ENCODE data around the gene NMUR1. TPM values are rescaled to one million over a fixed set of nuclear protein-coding genes. Genes with fewer than 3 reads are reported as not detected.

NMUR1 gene
- polyA plus RNA-seq, 6 donors from 2014 or later: 0.19 TPM; not detected in 5

DNA sequence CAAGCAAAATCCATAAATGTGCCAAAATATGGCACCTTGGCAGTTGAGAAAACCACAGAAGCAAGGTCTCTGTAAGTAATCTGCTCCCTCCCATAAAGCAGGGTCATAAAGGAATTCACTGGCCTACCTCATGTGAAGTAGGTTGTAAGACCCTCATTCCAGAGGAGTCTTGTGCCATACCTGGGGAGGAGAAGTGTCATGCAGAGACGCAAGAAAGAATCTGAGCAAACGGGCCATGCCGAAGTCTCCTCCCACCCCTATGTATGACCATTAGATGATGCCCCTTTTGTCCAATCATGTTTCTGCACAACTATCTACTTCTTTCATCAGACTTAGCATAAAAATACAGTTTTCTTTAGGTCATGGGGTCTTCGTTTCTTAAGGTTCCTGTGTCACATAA, 14.6 kb downstream of the NMUR1 start:
- Mint-ChIP-seq H3K27ac (no peak overlapping the region), H3K9me3 (no peaks in the 10 kb centered on the region), H3K27me3 (no peaks in the 10 kb centered on the region), H3K4me3 (peak overlapping the region in 3 of 8 donors; percentile 24 to 47 (median 37)), H3K4me1 (peaks cover 3 to 22% (median 15%) of the 10 kb centered on the region in 3 donors), H3K36me3 (no peaks in the 10 kb centered on the region)
- ATAC-seq (ENCODE audit: low read depth in 2 of 2) (no peak), DNase-seq (no peak)

DNA sequence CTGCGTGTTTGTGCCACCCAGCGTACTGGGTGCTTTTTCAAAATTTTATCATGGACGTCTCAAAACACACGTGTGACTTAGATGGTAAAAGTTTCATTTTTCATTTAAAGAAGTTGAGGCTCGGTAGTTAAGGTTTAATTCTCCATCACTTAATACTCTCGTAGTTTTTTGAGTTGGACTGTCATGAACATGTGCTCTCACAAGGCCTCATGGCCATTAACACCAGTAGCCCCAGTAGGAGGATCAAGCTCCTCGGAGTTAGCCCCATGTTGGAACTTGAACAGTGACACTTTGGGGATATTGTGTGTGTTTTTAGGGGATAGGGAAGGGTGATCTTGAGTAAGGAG, 15.3 kb downstream of the NMUR1 start:
- DNase-seq (no peak), ATAC-seq (ENCODE audit: low read depth in 2 of 2) (no peak)
- peak overlapping the region; percentile 83 to 96 (median 92) for H3K4me3 Mint-ChIP-seq
- no peaks in the 10 kb centered on the region for H3K36me3 Mint-ChIP-seq
- peak overlapping the region; percentile 95 to 99 (median 98) for H3K27ac Mint-ChIP-seq
- H3K27me3 Mint-ChIP-seq: no peaks in the 10 kb centered on the region
- H3K9me3 Mint-ChIP-seq: no peaks in the 10 kb centered on the region
- H3K4me1 Mint-ChIP-seq: peaks cover 3 to 22% (median 15%) of the 10 kb centered on the region in 3 donors

DNA sequence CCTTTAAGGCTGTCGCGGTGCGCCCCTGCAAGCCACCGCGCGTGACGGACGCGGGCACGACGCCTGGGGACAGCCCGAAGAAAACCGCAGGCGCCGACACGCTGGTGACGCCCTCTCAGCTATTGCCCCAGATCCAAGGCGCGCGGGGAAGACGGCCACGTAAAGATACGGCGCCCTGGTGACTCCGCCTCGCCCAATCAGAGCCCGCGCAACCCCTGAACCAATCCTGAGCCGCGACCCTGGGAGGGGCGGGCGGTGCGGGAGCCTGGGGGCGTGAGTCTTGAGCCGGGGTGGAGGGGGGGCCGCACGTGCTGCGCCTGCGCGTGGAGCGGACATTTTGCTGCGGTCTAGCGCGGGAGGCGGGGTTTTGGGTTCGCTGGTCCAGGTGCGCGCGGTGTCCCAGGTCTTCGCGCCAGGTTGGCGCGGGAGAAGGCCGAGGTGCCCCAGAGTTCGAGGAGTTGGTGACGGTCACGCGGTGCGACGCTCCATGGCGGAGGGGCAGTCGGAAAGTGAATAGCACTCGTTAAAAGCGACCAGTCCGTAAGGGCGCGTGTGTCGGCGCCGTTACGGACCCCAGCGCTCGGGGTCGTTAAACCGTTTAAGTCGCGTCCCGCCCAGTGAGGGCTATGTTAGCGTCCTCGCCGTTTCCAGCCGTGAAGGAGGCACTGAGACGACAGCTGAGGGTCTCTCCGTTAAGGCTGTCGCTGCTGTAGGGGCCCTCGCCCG, 15.9 kb downstream of the NMUR1 start:
- Mint-ChIP-seq H3K4me3 (peak overlapping the region; percentile 83 to 96 (median 92)), H3K27ac (peak overlapping the region; percentile 95 to 99 (median 98)), H3K4me1 (peaks cover 3 to 22% (median 15%) of the 10 kb centered on the region in 3 donors), H3K9me3 (no peaks in the 10 kb centered on the region), H3K27me3 (no peaks in the 10 kb centered on the region), H3K36me3 (no peaks in the 10 kb centered on the region)
- DNase-seq: peak; percentile 99
- ATAC-seq (ENCODE audit: low read depth in 2 of 2): peak; percentile 94 to 96

DNA sequence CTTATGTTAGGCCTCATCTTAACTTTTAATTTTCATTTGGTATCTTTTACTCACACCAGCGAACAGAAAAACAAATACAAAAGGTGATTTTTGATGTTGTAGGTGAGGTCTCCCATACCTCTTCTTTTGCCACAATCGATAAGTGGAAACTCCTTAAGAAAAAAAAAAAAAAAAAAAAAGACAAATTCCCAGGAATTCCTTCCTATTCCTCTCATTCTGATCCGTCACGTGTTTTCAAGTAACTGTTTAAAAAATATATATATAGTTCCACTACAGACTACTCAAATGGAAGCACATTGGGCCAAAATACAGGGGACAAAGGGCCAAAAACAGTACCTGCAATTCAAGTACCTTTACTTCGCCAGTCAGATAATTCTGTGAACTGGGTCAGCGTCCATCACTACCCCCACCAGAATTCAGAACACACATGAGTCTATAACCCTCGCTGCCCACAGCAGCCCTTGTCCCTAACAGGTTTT, 16.5 kb downstream of the NMUR1 start:
- H3K27ac Mint-ChIP-seq: peak overlapping the region; percentile 95 to 99 (median 98)
- H3K4me1 Mint-ChIP-seq: peaks cover 3 to 22% (median 15%) of the 10 kb centered on the region in 3 donors
- peak overlapping the region; percentile 83 to 96 (median 92) for H3K4me3 Mint-ChIP-seq
- DNase-seq (no peak), ATAC-seq (ENCODE audit: low read depth in 2 of 2) (no peak)
- no peaks in the 10 kb centered on the region for H3K9me3 Mint-ChIP-seq
- no peaks in the 10 kb centered on the region for H3K27me3 Mint-ChIP-seq
- H3K36me3 Mint-ChIP-seq: no peaks in the 10 kb centered on the region

DNA sequence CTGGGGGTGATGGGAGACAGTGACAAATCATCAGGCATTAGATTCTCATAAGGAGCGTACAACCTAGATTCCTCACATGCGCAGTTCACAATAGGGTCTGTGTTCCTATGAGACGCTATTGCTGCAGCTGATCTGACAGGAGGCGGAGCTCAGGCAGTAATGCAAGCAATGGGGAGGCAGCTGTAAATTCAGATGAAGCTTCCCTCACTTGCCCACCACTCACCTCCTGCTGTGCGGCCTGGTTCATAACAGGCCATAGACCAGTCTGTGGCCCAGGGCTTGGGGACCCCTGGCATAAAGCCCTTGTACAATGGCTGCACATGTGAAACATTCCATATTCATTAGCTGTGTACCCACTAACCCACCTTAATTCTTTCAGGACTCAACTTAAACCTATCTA, 18.0 kb downstream of the NMUR1 start:
- Mint-ChIP-seq H3K27me3 (no peaks in the 10 kb centered on the region), H3K4me1 (peaks cover 3 to 18% (median 15%) of the 10 kb centered on the region in 3 donors), H3K27ac (peak overlapping the region in 2 of 6 donors; percentile 24 to 75), H3K36me3 (peaks cover 0 to 6% of the 10 kb centered on the region in 2 donors), H3K9me3 (no peaks in the 10 kb centered on the region), H3K4me3 (peak overlapping the region in 3 of 8 donors; percentile 26 to 30 (median 29))
- ATAC-seq (ENCODE audit: low read depth in 2 of 2): no peak
- no peak for DNase-seq

DNA sequence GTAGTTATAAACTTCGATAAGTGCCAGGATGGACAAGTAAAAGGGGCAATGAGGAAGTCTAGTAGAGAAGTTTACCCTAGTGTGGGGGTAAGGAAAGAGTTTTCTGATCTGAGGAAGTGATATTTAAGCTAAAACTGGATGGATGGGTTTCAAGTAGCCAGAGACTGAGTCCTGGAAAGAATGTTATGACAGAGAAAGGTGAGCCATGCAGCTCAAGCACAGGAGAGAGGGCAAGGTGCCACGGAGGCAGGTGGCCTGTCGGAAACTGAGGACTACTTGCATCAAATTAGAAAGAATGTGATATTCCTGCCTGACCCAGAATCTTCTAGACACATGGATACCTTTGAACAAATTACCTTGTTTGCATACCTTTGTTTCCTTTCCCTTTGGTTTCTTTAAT, 26.5 kb downstream of the NMUR1 start:
- no peak overlapping the region for H3K27ac Mint-ChIP-seq
- no peaks in the 10 kb centered on the region for H3K27me3 Mint-ChIP-seq
- H3K9me3 Mint-ChIP-seq: peaks cover 0 to 1% (median 0%) of the 10 kb centered on the region in 7 donors
- no peak overlapping the region for H3K4me3 Mint-ChIP-seq
- DNase-seq: no peak
- ATAC-seq (ENCODE audit: low read depth in 2 of 2): no peak
- H3K36me3 Mint-ChIP-seq: peaks cover 0 to 16% of the 10 kb centered on the region in 2 donors
- H3K4me1 Mint-ChIP-seq: no peaks in the 10 kb centered on the region

DNA sequence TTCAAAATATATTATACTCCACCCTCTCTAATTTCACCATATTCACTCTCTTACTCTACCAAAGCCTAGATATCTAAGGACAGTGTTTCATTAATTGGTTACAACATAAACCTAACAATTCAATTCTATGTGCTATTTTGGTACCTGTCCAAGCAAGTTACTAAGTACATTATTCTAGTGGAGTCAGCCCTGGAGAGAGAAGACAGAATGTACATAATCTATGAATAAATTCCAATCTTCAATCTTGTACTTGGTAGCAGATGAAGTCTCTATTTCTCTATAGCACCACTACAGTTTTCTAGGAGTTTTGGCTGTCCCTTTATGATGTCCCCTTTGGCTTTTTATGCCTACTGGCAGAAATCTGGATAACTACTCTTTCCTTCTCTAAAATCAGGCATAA, 27.6 kb downstream of the NMUR1 start:
- H3K4me1 Mint-ChIP-seq: no peaks in the 10 kb centered on the region
- ATAC-seq (ENCODE audit: low read depth in 2 of 2) (no peak), DNase-seq (no peak)
- peaks cover 0 to 1% (median 0%) of the 10 kb centered on the region in 7 donors for H3K9me3 Mint-ChIP-seq
- H3K4me3 Mint-ChIP-seq: no peak overlapping the region
- H3K36me3 Mint-ChIP-seq: peaks cover 0 to 14% of the 10 kb centered on the region in 2 donors
- peak overlapping the region in 1 of 6 donors; percentile 16 for H3K27ac Mint-ChIP-seq
- H3K27me3 Mint-ChIP-seq: no peaks in the 10 kb centered on the region

DNA sequence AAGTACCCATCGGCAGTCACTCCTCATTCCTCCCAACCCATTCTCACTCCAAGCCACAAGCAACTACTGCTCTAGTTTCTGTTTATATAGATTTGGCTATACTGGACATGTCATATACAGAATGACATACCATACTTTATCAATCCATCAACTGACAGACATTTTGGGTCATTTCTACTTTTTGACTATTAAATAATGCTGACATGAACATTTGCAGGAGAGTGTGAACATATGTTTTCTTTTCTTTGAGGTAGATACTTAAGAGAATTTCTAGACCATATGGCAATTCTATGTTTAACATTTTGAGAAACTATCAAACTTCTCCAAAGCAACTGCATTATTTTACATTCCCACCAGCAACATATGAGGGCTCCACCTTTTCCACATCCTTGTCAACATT, 32.6 kb downstream of the NMUR1 start:
- Mint-ChIP-seq H3K4me1 (no peaks in the 10 kb centered on the region), H3K27ac (peak overlapping the region in 1 of 6 donors; percentile 17), H3K27me3 (no peaks in the 10 kb centered on the region), H3K36me3 (no peaks in the 10 kb centered on the region), H3K4me3 (no peak overlapping the region), H3K9me3 (no peaks in the 10 kb centered on the region)
- no peak for ATAC-seq (ENCODE audit: low read depth in 2 of 2)
- DNase-seq: no peak

DNA sequence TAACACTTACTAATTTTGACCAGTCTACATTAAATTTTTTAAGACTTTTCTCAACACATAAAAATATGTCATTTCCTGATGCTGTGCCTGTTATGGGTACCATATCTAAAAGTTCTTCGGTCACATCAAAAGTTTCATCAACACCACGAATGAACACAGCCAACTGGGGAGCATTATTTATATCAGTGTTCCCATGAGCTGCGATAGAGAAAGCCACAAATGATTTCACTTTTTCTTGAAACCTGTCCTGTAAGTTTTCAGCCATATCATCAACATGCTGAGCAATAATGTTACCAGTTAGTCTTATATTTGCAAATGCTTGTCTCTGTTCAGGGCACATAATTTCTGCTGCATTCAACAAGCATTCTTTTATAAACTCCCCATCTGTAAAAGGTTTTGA, 35.6 kb downstream of the NMUR1 start:
- Mint-ChIP-seq H3K27ac (no peak overlapping the region), H3K4me3 (no peak overlapping the region), H3K4me1 (no peaks in the 10 kb centered on the region), H3K36me3 (no peaks in the 10 kb centered on the region), H3K9me3 (no peaks in the 10 kb centered on the region), H3K27me3 (no peaks in the 10 kb centered on the region)
- DNase-seq: no peak
- no peak for ATAC-seq (ENCODE audit: low read depth in 2 of 2)

DNA sequence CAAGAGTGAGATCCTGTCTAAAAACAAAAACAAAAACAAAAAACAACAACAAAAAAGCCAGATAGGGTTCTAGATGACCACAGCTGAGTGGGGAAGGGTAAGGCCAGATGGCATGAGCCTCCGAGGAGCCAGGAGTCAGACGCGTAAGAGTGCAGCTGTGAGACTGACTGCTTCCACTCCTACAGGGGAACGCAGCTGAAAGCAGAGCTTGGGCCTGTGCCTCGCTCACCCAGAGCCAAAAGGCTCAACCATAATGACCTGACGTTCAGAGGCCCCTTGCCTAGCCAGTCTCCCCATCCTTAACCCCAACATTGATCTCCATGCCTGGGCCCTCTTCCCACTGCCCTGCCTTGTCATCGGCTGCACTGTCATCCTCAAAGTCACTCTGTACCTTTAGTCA, 39.4 kb downstream of the NMUR1 start:
- Mint-ChIP-seq H3K4me3 (no peak overlapping the region), H3K27me3 (peaks cover 0 to 6% (median 0%) of the 10 kb centered on the region in 3 donors), H3K27ac (peak overlapping the region in 1 of 6 donors; percentile 93), H3K4me1 (no peaks in the 10 kb centered on the region), H3K36me3 (no peaks in the 10 kb centered on the region), H3K9me3 (no peaks in the 10 kb centered on the region)
- ATAC-seq (ENCODE audit: low read depth in 2 of 2) (no peak), DNase-seq (no peak)

DNA sequence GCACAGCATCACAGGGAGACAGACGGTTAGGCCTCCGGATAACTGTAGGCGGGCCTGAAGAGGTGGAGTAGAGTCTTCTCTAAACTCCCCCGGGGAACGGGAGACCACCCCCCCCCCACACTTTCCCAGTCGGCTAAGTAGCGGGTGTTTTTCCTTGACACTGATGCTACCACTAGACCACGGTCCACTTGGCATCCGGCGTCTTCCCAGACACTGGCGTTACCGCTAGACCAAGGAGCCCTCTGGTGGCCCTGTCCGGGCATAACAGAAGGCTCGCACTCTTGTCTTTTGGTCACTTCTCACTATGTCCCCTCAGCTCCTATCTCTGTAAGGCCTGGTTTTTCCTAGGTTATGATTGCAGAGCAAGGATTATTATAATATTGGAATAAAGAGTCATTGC, 40.3 kb downstream of the NMUR1 start:
- ATAC-seq (ENCODE audit: low read depth in 2 of 2): no peak
- Mint-ChIP-seq H3K4me1 (no peaks in the 10 kb centered on the region), H3K4me3 (no peak overlapping the region), H3K27me3 (peaks cover 0 to 6% (median 0%) of the 10 kb centered on the region in 3 donors), H3K36me3 (no peaks in the 10 kb centered on the region), H3K27ac (no peak overlapping the region), H3K9me3 (no peaks in the 10 kb centered on the region)
- no peak for DNase-seq

DNA sequence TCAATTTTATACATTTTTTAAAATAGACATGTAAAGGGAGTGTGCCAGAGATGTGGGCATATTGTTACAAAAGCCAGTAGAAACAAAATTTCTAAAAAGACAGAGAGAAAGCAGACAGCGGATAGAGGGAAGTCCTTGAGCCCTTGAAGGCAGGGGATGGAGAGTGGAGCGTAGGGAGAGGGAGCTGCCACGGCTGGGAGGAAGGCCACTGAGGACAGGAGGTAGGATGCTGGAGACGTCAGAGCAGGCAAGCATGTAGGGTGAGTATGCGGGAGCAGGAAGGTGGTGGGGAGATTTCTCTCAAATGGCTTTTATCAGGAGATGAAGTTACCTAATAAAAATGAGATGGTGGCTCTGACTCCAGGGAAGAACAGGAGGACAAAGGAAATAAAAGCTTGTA, 41.9 kb downstream of the NMUR1 start:
- ATAC-seq (ENCODE audit: low read depth in 2 of 2): no peak
- no peak for DNase-seq
- Mint-ChIP-seq H3K4me1 (peaks cover 0 to 7% (median 3%) of the 10 kb centered on the region in 3 donors), H3K27me3 (peaks cover 0 to 6% (median 0%) of the 10 kb centered on the region in 3 donors), H3K4me3 (no peak overlapping the region), H3K36me3 (no peaks in the 10 kb centered on the region), H3K27ac (peak overlapping the region in 2 of 6 donors; percentile 43 to 70), H3K9me3 (no peaks in the 10 kb centered on the region)

DNA sequence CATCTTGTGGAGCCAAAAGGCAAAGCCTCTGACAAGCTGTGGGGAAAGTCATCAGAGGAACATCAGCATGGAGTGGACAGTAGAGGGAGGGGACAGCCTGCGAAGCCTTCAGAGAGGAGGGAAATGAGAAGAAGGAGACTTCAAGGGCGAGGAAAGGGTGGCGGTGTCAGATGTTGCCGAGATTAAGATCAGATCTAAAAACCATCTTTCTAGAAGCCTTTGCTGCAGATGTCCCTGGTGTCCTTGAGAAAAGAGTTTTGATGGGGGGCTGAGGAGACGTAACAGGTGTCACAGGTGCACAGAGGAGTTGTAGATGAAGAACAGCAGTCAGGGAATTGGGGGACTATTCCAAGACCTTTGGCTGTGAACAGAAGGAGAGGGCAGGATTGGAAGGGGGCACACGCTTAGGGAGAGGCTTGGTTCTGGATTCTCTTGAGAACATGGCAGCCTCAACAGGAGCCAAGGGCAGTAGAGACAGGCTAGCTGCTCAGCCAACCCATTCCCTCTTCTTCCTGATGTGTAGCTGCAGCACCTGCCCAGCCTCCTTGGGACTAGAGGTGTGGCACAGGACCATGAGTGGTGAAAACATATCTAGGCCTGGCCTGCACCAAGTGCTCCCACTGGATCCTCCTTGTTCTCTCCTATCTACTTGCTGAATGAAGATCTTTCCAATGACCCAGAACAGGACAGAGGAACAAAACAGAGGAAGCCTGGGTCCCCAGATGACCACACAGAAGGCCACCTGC, 43.2 kb downstream of the NMUR1 start:
- H3K4me1 Mint-ChIP-seq: peaks cover 4 to 16% (median 9%) of the 10 kb centered on the region in 3 donors
- H3K36me3 Mint-ChIP-seq: no peaks in the 10 kb centered on the region
- ATAC-seq (ENCODE audit: low read depth in 2 of 2): no peak
- H3K4me3 Mint-ChIP-seq: peak overlapping the region in 1 of 8 donors; percentile 47
- no peaks in the 10 kb centered on the region for H3K9me3 Mint-ChIP-seq
- DNase-seq: no peak
- H3K27ac Mint-ChIP-seq: peak overlapping the region in 1 of 6 donors; percentile 31
- H3K27me3 Mint-ChIP-seq: peaks cover 0 to 6% (median 0%) of the 10 kb centered on the region in 3 donors
